ENCODE data around the gene ZNF195.
"Not testable (repeated sequence)": the region's sequence is repeated elsewhere in the genome, so short reads cannot be mapped to it uniquely, and the experiment has no call there.

ZNF195 gene

GRCh38 chr11:3402181-3402860 is 23.4 kb upstream of the ZNF195 start:
- not testable (repeated sequence) for DNase-seq

GRCh38 chr11:3401052-3401451 is 22.1 kb upstream of the ZNF195 start:
- DNase-seq = not testable (repeated sequence)

GRCh38 chr11:3398509-3398908 is 19.6 kb upstream of the ZNF195 start:
- not testable (repeated sequence) for DNase-seq

- not testable (repeated sequence) for DNase-seq
Measured at GRCh38 chr11:3398106-3398505, 19.2 kb upstream of the ZNF195 start.

GRCh38 chr11:3397210-3397609 is 18.3 kb upstream of the ZNF195 start:
- not testable (repeated sequence) for DNase-seq

- DNase-seq = not testable (repeated sequence)
Measured at GRCh38 chr11:3395468-3395867, 16.5 kb upstream of the ZNF195 start.

- DNase-seq = not testable (repeated sequence)
Measured at GRCh38 chr11:3394956-3395355, 16.0 kb upstream of the ZNF195 start.

GRCh38 chr11:3393450-3393849 is 14.5 kb upstream of the ZNF195 start:
- DNase-seq = not testable (repeated sequence)

- no peak for DNase-seq
Measured at GRCh38 chr11:3382613-3383285, 3.8 kb upstream of the ZNF195 start.

GRCh38 chr11:3381794-3382193 is 2.8 kb upstream of the ZNF195 start:
- DNase-seq = no peak

- DNase-seq = no peak
Measured at GRCh38 chr11:3380706-3381545, 2.0 kb upstream of the ZNF195 start.

- DNase-seq = no peak
Measured at GRCh38 chr11:3375552-3375951, 3.4 kb downstream of the ZNF195 start.

- no peak for DNase-seq
Measured at GRCh38 chr11:3370311-3370870, 8.6 kb downstream of the ZNF195 start.

GRCh38 chr11:3369366-3369765 is 9.6 kb downstream of the ZNF195 start:
- no peak for DNase-seq

GRCh38 chr11:3368199-3368598 is 10.7 kb downstream of the ZNF195 start:
- no peak for DNase-seq

- DNase-seq = no peak
Measured at GRCh38 chr11:3367221-3367620, 11.7 kb downstream of the ZNF195 start.

- no peak for DNase-seq
Measured at GRCh38 chr11:3359092-3359824, 19.7 kb downstream of the ZNF195 start.

GRCh38 chr11:3357994-3358676 is 20.8 kb downstream of the ZNF195 start:
- DNase-seq = no peak

- no peak for DNase-seq
Measured at GRCh38 chr11:3357302-3357701, 21.6 kb downstream of the ZNF195 start.

GRCh38 chr11:3356858-3357257 is 22.1 kb downstream of the ZNF195 start:
- DNase-seq = no peak

GRCh38 chr11:3353066-3353465 is 25.9 kb downstream of the ZNF195 start:
- DNase-seq = no peak

- DNase-seq = no peak
Measured at GRCh38 chr11:3347127-3347526, 31.8 kb downstream of the ZNF195 start.
